GM18508 (cell line): Measurements from ENCODE around the gene NCCRP1.

Experiments
- ATAC-seq: cut with Tn5 transposase; IDR thresholded peaks from one replicate; pipeline ENCODE4 v1.9.1; 2021; ENCODE audit warnings: moderate number of reproducible peaks; ENCODE audit not compliant: insufficient read depth, unreplicated experiment

NCCRP1 gene, protein sequence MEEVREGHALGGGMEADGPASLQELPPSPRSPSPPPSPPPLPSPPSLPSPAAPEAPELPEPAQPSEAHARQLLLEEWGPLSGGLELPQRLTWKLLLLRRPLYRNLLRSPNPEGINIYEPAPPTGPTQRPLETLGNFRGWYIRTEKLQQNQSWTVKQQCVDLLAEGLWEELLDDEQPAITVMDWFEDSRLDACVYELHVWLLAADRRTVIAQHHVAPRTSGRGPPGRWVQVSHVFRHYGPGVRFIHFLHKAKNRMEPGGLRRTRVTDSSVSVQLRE

GRCh38 chr19:39196860-39197562 lies at the start of gene NCCRP1:
Gene NCCRP1 (plus strand): TSS chr19:39196964. CDS start chr19:39196983, 19 bp downstream.
- ATAC-seq, result no peak

- no peak for ATAC-seq
Observed at GRCh38 chr19:39147480-39147879, 49.3 kb upstream of the NCCRP1 start.

- no peak for ATAC-seq
Observed at GRCh38 chr19:39148939-39149529, 47.7 kb upstream of the NCCRP1 start.

- no peak for ATAC-seq
Observed at GRCh38 chr19:39150235-39150634, 46.5 kb upstream of the NCCRP1 start.

DNA sequence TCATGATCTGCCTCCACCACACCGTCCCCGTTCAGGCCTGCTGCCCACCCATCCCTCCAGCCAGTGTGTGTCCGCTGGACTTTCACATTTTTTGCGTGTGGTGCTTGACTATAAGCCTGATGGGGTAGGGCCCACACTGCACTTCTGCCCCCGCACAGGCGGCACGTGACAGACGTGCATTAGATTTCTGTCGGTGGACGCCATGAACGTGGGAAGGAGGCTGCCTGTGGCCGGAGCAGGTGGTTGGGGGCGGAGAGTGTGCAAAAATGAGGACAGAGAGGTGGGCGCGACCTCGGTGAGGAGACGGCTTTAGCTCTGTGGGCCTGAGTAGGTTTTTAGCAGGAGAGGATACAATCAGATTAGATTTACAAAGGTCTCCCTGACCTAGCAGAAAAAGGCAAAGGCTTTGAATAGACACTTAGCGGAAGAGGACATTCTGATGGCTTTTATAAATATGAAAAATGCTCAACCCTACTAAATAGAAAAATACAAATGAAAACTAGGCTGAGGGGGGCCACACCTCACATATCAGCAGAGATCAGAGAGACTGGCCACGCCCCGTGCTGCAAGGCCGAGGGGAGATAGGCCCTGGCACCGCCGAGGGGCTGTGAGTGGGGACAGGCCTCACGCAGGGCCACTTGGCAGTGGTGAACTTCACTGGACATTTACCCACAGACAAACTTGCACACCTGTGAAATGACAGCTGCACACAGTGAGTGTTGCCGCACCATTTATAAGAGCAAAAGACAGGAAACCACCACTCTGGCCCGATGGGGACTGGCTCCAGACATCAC lies 45.8 kb upstream of the NCCRP1 start:
- no peak for ATAC-seq

DNA sequence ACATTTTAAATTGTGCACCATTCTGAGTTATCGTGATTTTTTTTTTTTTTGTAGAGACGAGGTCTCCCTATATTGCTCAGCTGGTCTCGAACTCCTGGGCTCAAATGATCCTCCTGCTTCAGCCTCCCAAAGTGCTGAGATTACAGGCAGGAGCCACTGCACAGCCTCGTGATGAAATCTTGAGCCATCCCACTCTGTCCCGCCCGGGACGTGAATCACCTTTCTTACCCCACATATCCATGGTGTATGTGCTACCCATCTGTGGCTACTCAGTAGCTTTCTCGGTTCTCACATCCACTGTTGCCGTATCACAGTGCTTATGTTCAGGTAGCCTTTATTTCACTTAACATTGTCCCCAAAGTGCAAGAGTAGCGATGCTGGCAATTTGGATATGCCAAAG lies 44.7 kb upstream of the NCCRP1 start:
- no peak for ATAC-seq

DNA sequence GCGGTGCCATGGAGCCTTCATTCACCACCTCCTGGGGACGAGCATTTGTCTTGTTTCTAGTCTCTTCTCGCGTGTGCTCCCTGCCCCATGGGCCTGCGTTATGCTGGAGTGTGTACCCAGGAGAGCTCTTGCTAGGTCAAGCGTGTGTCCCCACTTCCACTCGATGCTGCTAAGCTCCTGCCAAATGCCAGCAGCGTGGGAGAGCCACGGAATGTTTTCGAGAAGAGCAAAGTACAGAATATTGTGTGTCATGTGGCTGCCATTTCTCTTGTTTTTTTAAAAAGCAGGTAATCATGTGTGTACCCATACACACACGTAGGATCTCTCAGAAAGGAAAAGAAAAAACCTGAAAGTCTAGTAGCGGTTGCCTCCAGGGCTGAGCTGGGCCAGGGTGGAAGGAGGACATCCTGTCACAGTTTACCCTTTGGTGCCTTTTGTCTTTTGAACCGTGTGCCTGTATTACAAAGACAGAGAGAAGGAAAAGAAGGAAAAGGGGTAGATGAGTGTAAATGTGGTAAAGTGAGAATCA lies 42.6 kb upstream of the NCCRP1 start:
- no peak for ATAC-seq

DNA sequence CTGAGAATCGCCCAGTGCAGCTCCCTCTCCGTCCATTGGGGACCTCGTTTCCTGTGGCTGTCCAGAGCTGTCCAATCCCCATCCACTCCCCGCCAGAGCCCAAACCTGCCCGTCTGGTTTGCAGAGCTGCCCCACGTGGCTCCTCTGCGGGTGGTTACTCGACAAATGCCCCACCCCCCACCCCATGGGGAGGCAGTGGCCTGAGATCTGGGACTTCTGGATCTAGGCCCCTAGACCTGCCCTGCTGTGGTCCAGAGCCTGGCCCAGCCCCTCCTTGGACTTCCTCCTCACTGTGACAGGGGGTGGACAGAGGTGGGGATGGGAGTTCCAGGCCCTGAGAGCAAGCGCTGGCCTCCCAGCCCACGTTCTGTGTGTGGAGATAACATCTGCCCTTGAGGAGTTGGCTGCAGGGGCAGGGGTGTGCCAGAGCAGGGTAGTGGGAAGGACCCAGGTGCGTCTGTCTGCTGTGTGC lies 42.1 kb upstream of the NCCRP1 start:
- ATAC-seq, result no peak

GRCh38 chr19:39155114-39155700 lies 41.6 kb upstream of the NCCRP1 start:
- no peak for ATAC-seq

DNA sequence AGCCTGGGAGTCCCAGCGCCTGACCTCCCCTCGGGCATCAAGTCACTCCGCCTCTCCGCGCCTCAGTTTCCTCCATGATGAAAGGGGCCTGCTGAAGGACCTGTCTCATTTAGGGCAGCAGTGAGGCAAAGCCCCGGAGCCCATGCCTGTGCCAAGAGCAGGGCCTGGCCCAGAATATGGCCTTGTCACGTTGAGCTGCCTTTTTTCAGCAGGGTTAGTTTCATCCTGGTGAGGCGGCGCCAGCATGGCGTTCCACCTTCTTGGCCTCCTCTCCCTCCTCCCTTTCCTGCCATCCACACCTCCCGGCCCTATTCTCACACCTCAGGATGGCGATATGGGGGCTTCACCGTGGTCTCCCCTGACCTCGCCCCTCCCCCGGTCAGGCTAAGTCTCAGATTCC lies 41.0 kb upstream of the NCCRP1 start:
- ATAC-seq, result no peak

- ATAC-seq, result no peak
Observed at GRCh38 chr19:39156326-39157230, 40.2 kb upstream of the NCCRP1 start.

- no peak for ATAC-seq
Observed at GRCh38 chr19:39157275-39157996, 39.3 kb upstream of the NCCRP1 start.

- no peak for ATAC-seq
Observed at GRCh38 chr19:39157997-39158389, 38.8 kb upstream of the NCCRP1 start.

- no peak for ATAC-seq
Observed at GRCh38 chr19:39158646-39159260, 38.0 kb upstream of the NCCRP1 start.

DNA sequence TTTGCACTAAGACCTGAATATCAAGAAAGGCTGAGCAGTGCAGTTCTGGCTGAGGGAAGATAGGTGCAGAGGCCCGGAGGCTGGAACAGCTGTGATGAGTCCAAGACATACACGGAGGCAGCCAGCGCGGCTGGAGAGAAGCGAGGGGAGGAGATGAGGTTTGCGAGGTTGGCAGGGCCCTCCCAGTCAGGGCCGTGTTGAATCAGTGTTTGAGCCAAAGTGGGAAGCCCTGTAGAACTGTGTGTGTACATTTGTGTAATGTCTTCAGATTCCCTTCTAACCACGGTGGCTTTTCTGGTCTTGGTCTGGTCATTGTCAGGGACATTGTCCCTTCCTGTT lies 36.3 kb upstream of the NCCRP1 start:
- no peak for ATAC-seq

DNA sequence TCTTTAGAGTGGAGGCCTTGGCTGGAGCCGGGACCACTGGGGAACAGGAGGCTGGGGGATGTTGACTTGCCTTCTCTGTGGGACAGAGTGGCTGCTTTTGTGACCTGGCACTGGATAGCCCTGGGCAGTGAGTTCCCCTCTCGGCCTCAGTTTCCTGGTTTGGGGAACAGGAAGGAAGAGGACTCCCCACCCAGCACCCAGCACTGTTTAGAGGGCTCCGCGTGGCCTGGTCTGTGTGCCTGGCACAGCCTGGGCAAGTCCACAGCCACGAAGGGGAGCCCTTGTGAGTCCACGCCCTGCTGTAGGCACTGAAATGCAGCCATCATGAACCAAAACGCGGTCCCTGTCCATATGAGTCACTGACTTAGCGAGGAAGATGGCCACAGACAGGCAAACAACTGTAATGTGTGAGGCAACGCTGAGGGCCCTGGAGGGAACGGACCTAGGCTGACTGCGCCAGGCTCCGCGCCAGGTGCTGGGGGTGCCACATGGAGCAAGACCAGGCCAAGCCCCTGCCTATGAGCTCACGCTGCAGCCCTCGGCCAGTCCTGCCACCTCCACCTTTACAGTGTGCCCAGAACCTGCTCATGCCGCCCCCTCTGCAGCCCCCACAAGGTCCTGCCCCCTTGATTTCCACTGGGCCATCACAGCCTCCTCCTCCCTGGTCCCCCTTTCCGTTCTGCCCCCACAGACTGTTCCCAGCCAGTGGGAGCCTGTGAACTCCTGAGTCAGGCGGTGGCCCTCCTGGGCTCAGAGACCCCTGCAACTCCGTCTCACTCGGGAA lies 35.7 kb upstream of the NCCRP1 start:
- no peak for ATAC-seq

DNA sequence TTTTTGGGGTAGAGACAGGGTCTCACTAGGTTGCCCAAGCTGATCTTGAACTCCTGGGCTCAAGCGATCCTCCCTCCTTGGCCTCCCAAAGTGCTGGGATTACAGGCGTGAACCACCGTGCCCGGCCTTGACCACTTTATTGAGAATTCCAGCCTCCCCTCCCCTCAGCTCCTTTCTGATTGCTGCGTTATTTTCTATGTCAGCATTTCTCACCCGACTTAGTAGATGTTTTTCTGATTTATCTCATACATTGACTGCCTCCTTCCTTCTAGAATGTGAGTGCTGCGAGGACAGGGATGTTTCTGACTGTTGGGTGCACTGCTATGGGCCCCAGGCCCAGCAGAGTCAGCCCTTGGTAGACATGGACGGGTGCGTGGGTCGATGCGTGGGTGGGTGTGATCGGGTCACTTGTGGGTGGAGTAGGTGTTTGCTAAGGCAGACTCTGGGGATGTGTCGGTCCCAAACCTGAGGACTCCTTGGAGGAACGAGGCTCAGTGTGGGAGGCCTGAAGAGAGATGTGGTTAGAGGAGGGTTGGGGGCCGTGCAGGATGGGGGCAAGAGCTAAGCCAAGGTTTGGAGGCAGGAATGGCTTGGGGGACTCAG lies 34.2 kb upstream of the NCCRP1 start:
- ATAC-seq, result no peak
